HEK293 (cell line): Measurements from ENCODE around the gene KCNMB1.

Experiments
- CTCF ChIA-PET: fragments of 350-600 bp; formaldehyde crosslinking; extraction: SDS; loops from one replicate; lab custom pipeline; 2021; ENCODE audit warnings: antibody characterized with exemption; lab: Yijun Ruan, JAX
- POLR2A ChIA-PET: fragments of 300-600 bp; formaldehyde crosslinking; extraction: SDS; loops from one replicate; lab custom pipeline; 2020; ENCODE audit warnings: antibody characterized with exemption, inconsistent platforms; lab: Yijun Ruan, JAX
- H3K27ac ChIP-seq: fragments of 200-500 bp; sonication (Bioruptor generic); 2 replicates; pipeline ENCODE4 v1.5.1; 2014; ENCODE audit warnings: low read depth, low read length, control low read depth, inconsistent platforms; ENCODE audit errors: extremely low read depth
- H3K36me3 ChIP-seq, 2 experiments: fragments of 200-500 bp in 1 of 2; sonication (Bioruptor generic) in 1 of 2; 1 replicate in 1 of 2; 2 replicates in 1 of 2; pipeline ENCODE4 v1.5.1; 2014 to 2017; ENCODE audit warnings: inconsistent platforms in 2 of 2, low read length in 2 of 2; ENCODE audit not compliant: control insufficient read depth in 2 of 2, insufficient read depth in 1 of 2
- H3K4me1 ChIP-seq: fragments of 200-500 bp; sonication (Bioruptor generic); 2 replicates; pipeline ENCODE4 v1.5.1; 2014; ENCODE audit warnings: mild to moderate bottlenecking, low read length, inconsistent platforms; ENCODE audit not compliant: control insufficient read depth, insufficient read depth
- H3K4me3 ChIP-seq: 2 replicates; pipeline ENCODE4 v1.5.1; 2011; ENCODE audit warnings: low read depth, mild to moderate bottlenecking, control low read depth, low read length, moderate library complexity
- H3K9me3 ChIP-seq: fragments of 200-500 bp; sonication (Bioruptor generic); 2 replicates; pipeline ENCODE4 v1.5.1; 2014; ENCODE audit warnings: low read depth, low read length, inconsistent platforms; ENCODE audit not compliant: control insufficient read depth, insufficient read depth
- BCL11B ChIP-seq: fragments of 450-650 bp; formaldehyde crosslinking; IDR thresholded peaks from 2 replicates; pipeline ENCODE4 v1.5.1; 2016; ENCODE audit warnings: low read depth, missing biosample characterization, missing genetic modification characterization
- KLF9 ChIP-seq: fragments of 450-650 bp; formaldehyde crosslinking; IDR thresholded peaks from 2 replicates; pipeline ENCODE4 v1.5.1; 2016; ENCODE audit warnings: missing biosample characterization, missing genetic modification characterization, low read depth
- SCRT2 ChIP-seq: fragments of 450-650 bp; formaldehyde crosslinking; IDR thresholded peaks from 2 replicates; pipeline ENCODE4 v1.5.1; 2016; ENCODE audit warnings: missing biosample characterization, missing genetic modification characterization
- ZBTB1 ChIP-seq: fragments of 450-650 bp; formaldehyde crosslinking; IDR thresholded peaks from 2 replicates; pipeline ENCODE4 v1.5.1; 2016; ENCODE audit warnings: missing biosample characterization, missing genetic modification characterization
- ZIC2 ChIP-seq: fragments of 450-650 bp; formaldehyde crosslinking; IDR thresholded peaks from 2 replicates; pipeline ENCODE4 v1.5.1; 2016; ENCODE audit warnings: missing biosample characterization, missing genetic modification characterization
- ZNF112 ChIP-seq: fragments of 450-650 bp; formaldehyde crosslinking; IDR thresholded peaks from 2 replicates; pipeline ENCODE4 v1.5.0; 2017; ENCODE audit warnings: missing biosample characterization, missing genetic modification characterization
- ZNF132 ChIP-seq: fragments of 450-650 bp; formaldehyde crosslinking; IDR thresholded peaks from 2 replicates; pipeline ENCODE4 v1.5.1; 2017; ENCODE audit warnings: missing biosample characterization, missing genetic modification characterization, borderline replicate concordance
- ZNF133 ChIP-seq: fragments of 450-650 bp; formaldehyde crosslinking; IDR thresholded peaks from 2 replicates; pipeline ENCODE4 v1.5.1; 2016; ENCODE audit warnings: missing biosample characterization, missing genetic modification characterization
- ZNF16 ChIP-seq: fragments of 450-650 bp; formaldehyde crosslinking; IDR thresholded peaks from 2 replicates; pipeline ENCODE4 v1.5.1; 2016; ENCODE audit warnings: low read depth, missing biosample characterization, missing genetic modification characterization
- ZNF280C ChIP-seq: fragments of 450-650 bp; formaldehyde crosslinking; IDR thresholded peaks from 2 replicates; pipeline ENCODE4 v1.5.1; 2016; ENCODE audit warnings: missing biosample characterization, missing genetic modification characterization
- ZNF350 ChIP-seq: fragments of 450-650 bp; formaldehyde crosslinking; IDR thresholded peaks from 2 replicates; pipeline ENCODE4 v1.5.0; 2017; ENCODE audit warnings: missing biosample characterization, mild to moderate bottlenecking, missing genetic modification characterization
- ZNF391 ChIP-seq: fragments of 450-650 bp; formaldehyde crosslinking; IDR thresholded peaks from 2 replicates; pipeline ENCODE4 v1.5.1; 2016; ENCODE audit warnings: low read depth, missing biosample characterization, missing genetic modification characterization, borderline replicate concordance
- ZNF501 ChIP-seq: fragments of 450-650 bp; formaldehyde crosslinking; IDR thresholded peaks from 2 replicates; pipeline ENCODE4 v1.5.1; 2016; ENCODE audit warnings: missing biosample characterization, missing genetic modification characterization
- ZNF510 ChIP-seq: fragments of 450-650 bp; formaldehyde crosslinking; IDR thresholded peaks from 2 replicates; pipeline ENCODE4 v1.5.1; 2018; ENCODE audit warnings: mild to moderate bottlenecking, missing genetic modification characterization, missing biosample characterization; ENCODE audit not compliant: insufficient replicate concordance
- ZNF580 ChIP-seq: fragments of 450-650 bp; formaldehyde crosslinking; IDR thresholded peaks from 2 replicates; pipeline ENCODE4 v1.5.1; 2016; ENCODE audit warnings: missing biosample characterization, missing genetic modification characterization
- ZNF654 ChIP-seq: fragments of 450-650 bp; formaldehyde crosslinking; IDR thresholded peaks from 2 replicates; pipeline ENCODE4 v1.5.1; 2016; ENCODE audit warnings: low read depth, missing biosample characterization, missing genetic modification characterization
- ZNF785 ChIP-seq: fragments of 450-650 bp; formaldehyde crosslinking; IDR thresholded peaks from 2 replicates; pipeline ENCODE4 v1.5.1; 2016; ENCODE audit warnings: missing biosample characterization, missing genetic modification characterization
- ZNF791 ChIP-seq: fragments of 450-650 bp; formaldehyde crosslinking; IDR thresholded peaks from 2 replicates; pipeline ENCODE4 v1.5.1; 2016; ENCODE audit warnings: missing biosample characterization, missing genetic modification characterization
- ZNF792 ChIP-seq: fragments of 450-650 bp; formaldehyde crosslinking; IDR thresholded peaks from 2 replicates; pipeline ENCODE4 v1.5.1; 2016; ENCODE audit warnings: missing biosample characterization, missing genetic modification characterization
- ZNF843 ChIP-seq: fragments of 450-650 bp; formaldehyde crosslinking; IDR thresholded peaks from 2 replicates; pipeline ENCODE4 v1.5.1; 2016; ENCODE audit warnings: missing biosample characterization, missing genetic modification characterization
- TF ChIP-seq, protein P1 (sequence below): fragments of 450-650 bp; formaldehyde crosslinking; IDR thresholded peaks from 2 replicates; pipeline ENCODE4 v1.5.1; 2017; ENCODE audit warnings: missing biosample characterization, missing genetic modification characterization

Gene KCNMB1

DNA sequence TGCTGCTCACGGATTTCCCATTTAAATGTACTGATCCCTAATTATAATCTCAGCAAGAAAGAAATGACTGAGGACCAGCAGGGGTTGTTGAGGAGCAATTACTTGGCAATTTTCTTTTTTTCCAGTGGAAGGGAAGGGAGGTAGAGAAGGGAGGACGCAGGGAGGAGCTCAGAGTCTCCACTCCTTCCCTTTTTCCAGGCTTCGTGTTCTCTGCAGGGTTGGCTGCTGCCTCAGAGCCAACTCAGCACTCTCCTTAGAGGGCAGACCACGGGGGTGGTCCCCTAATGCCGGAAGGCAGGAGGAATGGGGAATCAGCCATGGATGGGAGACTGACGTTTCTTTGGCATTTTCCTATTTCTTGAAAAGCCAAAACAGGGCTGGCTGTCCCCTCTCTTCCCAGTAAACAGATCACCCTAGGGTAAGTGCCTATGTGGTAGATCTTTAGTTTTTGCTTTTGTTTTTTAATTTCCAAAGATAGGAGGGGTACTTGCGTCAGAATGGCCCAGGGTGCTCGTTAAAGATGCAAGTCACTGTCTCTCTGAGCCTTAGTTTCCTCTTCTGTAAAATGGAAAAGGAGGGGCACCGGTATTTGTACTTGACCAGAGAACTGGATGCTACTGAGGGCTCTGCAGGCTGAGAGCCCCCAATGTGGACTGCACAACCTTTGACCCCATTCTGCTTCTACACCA is 52.0 kb downstream of the KCNMB1 start:
- Histone ChIP-seq H3K9me3 (no peaks in the 10 kb centered on the region), H3K36me3 (no peaks in the 10 kb centered on the region), H3K4me1 (peaks cover 5% of the 10 kb centered on the region), H3K27ac (no peak overlapping the region), H3K4me3 (no peak overlapping the region)
- no peak for TF ChIP-seq ZNF580
- no peak for TF ChIP-seq ZNF280C (tag by site-specific recombination)
- no peak for TF ChIP-seq ZBTB1
- no peak for TF ChIP-seq ZNF501
- TF ChIP-seq ZNF792 (tag by site-specific recombination) = no peak
- no peak for TF ChIP-seq KLF9
- TF ChIP-seq, protein P1, sequence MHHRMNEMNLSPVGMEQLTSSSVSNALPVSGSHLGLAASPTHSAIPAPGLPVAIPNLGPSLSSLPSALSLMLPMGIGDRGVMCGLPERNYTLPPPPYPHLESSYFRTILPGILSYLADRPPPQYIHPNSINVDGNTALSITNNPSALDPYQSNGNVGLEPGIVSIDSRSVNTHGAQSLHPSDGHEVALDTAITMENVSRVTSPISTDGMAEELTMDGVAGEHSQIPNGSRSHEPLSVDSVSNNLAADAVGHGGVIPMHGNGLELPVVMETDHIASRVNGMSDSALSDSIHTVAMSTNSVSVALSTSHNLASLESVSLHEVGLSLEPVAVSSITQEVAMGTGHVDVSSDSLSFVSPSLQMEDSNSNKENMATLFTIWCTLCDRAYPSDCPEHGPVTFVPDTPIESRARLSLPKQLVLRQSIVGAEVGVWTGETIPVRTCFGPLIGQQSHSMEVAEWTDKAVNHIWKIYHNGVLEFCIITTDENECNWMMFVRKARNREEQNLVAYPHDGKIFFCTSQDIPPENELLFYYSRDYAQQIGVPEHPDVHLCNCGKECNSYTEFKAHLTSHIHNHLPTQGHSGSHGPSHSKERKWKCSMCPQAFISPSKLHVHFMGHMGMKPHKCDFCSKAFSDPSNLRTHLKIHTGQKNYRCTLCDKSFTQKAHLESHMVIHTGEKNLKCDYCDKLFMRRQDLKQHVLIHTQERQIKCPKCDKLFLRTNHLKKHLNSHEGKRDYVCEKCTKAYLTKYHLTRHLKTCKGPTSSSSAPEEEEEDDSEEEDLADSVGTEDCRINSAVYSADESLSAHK (tag by site-specific recombination) = no peak
- no peak for TF ChIP-seq ZNF785 (tag by site-specific recombination)
- no peak for TF ChIP-seq ZNF654 (tag by site-specific recombination)
- no peak for TF ChIP-seq ZNF843 (tag by site-specific recombination)
- no peak for TF ChIP-seq ZNF16 (tag by site-specific recombination)
- no peak for TF ChIP-seq ZNF133 (tag by site-specific recombination)
- TF ChIP-seq ZNF510 (tag by site-specific recombination) = no peak
- no peak for TF ChIP-seq ZIC2
- TF ChIP-seq ZNF132 = no peak
- no peak for TF ChIP-seq ZNF391 (tag by site-specific recombination)
- no peak for TF ChIP-seq BCL11B (tag by site-specific recombination)
- TF ChIP-seq ZNF791 = no peak
- TF ChIP-seq ZNF350 (tag by site-specific recombination) = no peak
- CTCF ChIA-PET = no interaction called here
- POLR2A ChIA-PET = no interaction called here

- Histone ChIP-seq H3K36me3 (no peaks in the 10 kb centered on the region), H3K9me3 (no peaks in the 10 kb centered on the region), H3K27ac (no peak overlapping the region), H3K4me3 (no peak overlapping the region), H3K4me1 (peaks cover 5% of the 10 kb centered on the region)
- TF ChIP-seq SCRT2 (tag by site-specific recombination) (peak; percentile 69), ZNF112 (tag by site-specific recombination) (no peak)
- ChIA-PET CTCF (no interaction called here), POLR2A (no interaction called here)
Measured at GRCh38 chr5:170336065-170336464, 53.1 kb downstream of the KCNMB1 start.
